Measurements from ENCODE around the gene TSPAN9. TPM values are rescaled to one million over a fixed set of nuclear protein-coding genes. Genes with fewer than 3 reads are reported as not detected.

The TSPAN9 gene
- total RNA-seq, 1 donor from 2014 or later, result 54.4 TPM

GRCh38 chr12:3313066-3313465 lies 235.9 kb downstream of the TSPAN9 start:
- no peak for DNase-seq (ENCODE audit: low spot score)

GRCh38 chr12:3313675-3314663 lies 236.8 kb downstream of the TSPAN9 start:
- DNase-seq (ENCODE audit: low spot score), result no peak

GRCh38 chr12:3315201-3315661 lies 238.1 kb downstream of the TSPAN9 start:
- no peak for DNase-seq (ENCODE audit: low spot score)

- DNase-seq (ENCODE audit: low spot score), result no peak
These were observed 239.7 kb downstream of the TSPAN9 start for GRCh38 chr12:3316776-3317480.

DNA sequence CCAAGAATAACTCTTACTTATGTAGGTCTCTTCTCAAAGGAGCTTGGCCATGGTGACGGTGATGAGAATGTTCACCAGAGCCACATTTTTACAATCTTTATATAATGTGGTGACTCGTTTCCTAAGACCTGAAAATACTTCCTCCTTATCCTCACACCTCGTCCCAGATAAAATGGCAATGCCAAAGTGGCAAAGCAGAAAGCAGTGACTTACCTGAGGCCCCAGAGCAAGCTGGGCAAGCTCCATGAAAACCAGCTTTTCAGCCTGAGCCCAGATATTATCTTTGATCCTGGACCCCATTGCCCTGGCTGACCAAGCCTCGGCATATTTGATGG lies 240.3 kb downstream of the TSPAN9 start:
- no peak for DNase-seq (ENCODE audit: low spot score)

GRCh38 chr12:3317841-3318501 lies 240.8 kb downstream of the TSPAN9 start:
- no peak for DNase-seq (ENCODE audit: low spot score)

- DNase-seq (ENCODE audit: low spot score), result no peak
These were observed 242.7 kb downstream of the TSPAN9 start for GRCh38 chr12:3319723-3320492.

GRCh38 chr12:3320881-3321509 lies 243.8 kb downstream of the TSPAN9 start:
- no peak for DNase-seq (ENCODE audit: low spot score)

DNA sequence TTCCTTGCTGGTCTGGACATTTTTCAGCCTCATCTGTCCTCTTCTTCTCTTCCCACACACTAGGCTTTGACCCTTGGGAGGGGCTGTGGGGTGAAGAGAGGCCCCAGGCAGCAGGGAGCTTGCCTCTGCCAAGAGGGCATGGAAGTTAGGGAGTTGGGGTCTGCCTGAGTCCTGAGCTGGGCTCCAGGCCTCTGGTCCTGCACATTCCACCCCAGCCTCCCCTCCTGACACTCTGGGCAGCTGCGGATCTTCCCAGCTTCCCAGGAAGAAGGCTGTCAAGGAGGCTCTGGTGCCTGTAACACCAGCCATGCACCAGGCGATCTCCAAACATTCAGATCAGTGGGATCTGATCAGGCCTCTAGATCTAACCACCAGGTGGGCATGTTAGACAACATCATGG lies 244.7 kb downstream of the TSPAN9 start:
- no peak for DNase-seq (ENCODE audit: low spot score)

DNA sequence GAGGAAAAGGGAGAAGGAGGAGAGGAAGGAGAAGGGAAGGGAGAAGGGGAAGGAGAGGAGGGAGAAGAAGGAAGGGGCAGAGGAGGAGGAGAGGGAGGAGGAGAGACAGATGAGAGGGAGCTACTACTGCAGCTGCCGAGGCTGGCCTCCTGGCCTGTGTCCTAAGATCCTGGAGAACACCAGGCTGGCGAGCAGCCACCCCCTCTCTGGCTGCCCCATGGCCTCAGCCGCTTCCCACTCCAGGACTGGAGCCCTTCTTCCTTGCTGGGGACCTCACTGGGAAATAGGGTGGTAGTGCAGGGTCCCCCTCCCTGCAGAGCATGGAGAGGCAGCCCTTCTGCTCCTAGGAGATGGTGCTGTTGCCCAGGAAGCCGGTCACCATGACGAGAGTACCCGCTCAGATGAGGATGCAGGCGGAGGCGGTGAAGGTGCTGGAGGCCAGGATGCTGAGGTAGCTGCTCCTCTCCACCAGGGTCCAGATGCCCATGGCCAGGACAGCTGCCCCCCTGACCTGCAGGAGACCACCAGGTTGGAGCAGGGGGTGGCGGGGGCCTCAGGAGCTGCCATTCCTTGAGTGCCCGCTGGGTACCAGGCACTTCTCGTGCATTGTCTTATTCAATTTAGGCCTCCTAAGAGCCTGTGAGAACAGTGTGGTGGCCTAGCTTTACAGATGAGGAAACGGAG lies 246.0 kb downstream of the TSPAN9 start:
- no peak for DNase-seq (ENCODE audit: low spot score)

- DNase-seq (ENCODE audit: low spot score), result no peak
These were observed 248.6 kb downstream of the TSPAN9 start for GRCh38 chr12:3325736-3326135.

GRCh38 chr12:3326156-3326849 lies 249.1 kb downstream of the TSPAN9 start:
- DNase-seq (ENCODE audit: low spot score), result no peak

- DNase-seq (ENCODE audit: low spot score), result no peak
These were observed 249.9 kb downstream of the TSPAN9 start for GRCh38 chr12:3326850-3327780.

GRCh38 chr12:3328081-3328480 lies 250.9 kb downstream of the TSPAN9 start:
- no peak for DNase-seq (ENCODE audit: low spot score)

DNA sequence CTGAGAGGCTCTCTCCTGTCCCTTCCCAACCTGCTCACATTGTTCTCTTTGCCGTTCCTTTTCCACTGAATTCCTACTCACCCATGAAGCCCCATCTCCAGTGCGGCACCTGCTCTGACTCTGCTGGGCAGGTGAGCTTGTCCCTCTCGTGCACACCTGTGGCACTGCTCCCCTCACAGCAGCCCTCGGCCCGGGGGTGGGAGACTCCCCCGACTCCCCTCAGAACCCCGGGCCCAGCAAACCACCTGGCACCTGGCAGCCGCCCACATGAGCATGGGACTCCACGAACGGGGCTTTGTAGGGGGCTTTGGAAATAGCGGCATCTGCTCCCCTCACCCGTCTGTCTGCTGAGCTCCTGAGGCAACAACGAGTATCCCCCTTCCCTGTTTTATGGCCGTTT lies 251.4 kb downstream of the TSPAN9 start:
- DNase-seq (ENCODE audit: low spot score), result no peak

DNA sequence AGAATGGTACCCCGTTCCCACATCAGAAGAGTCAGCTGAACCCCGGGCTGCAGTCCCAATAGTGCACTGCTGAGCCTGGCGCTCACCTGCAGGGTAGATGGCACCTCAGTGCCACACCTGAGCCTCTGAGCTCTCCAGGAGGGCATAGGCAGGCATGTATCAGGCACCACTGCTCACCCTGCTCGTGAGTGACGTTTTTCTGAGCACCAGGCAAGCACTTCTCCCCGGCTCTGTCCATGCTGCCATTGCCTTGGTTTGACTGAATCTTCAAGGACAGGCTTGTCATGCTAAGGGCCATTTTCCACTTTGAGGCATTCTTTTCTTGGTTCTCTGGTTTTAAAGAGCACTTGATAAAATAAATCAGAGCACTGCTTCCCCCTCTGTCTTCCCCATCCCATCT lies 252.2 kb downstream of the TSPAN9 start:
- DNase-seq (ENCODE audit: low spot score), result no peak

DNA sequence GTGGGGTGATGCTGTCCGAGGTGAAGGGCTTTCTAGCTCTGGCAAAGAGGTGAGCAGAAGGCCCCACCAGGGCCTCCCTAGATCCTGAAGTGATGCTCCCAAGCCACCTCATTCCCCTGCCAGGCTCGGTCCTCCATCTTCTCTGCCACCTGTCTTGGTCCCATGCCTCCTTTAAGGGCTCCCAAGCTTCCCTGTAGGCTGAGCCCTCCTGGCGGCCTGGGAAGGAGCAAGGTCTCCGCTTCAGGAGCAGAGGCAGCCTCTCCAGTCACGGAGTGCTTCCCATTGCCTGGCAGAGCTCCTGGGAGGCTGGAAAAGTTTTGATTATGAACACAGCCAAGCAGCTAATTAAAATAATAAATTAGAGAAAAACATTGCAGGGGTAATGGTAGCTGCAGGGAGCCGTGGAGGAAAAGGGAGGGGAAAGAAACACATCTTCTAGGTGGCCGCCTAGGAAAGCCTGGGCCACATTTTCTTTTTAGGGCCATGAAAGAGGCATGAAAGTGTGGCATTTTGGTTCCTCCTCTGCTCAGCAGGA lies 253.9 kb downstream of the TSPAN9 start:
- DNase-seq (ENCODE audit: low spot score), result no peak

GRCh38 chr12:3332188-3332587 lies 255.0 kb downstream of the TSPAN9 start:
- peak; percentile 28 for DNase-seq (ENCODE audit: low spot score)
